Hepatocyte (in vitro differentiated cells): ENCODE data around the gene CGB3.
A peak's percentile ranks its signal among the peaks of the same experiment; 100 is the strongest.

ENCODE experiments used
- CTCF ChIP-seq: fragments of 200-600 bp; sonication (generic); IDR thresholded peaks from 2 replicates; pipeline ENCODE4 v1.5.1; 2016; ENCODE audit warnings: antibody characterized with exemption, mild to moderate bottlenecking; ENCODE audit not compliant: poor library complexity
- EZH2 ChIP-seq: fragments of 200-600 bp; sonication (generic); IDR thresholded peaks from 2 replicates; pipeline ENCODE4 v1.6.1; 2016; ENCODE audit warnings: antibody characterized with exemption, mild to moderate bottlenecking, borderline replicate concordance
- EZH2phosphoT487 ChIP-seq: fragments of 200-600 bp; sonication (generic); IDR thresholded peaks from one replicate; pipeline ENCODE4 v1.6.1; 2018; ENCODE audit warnings: antibody characterized with exemption, mild to moderate bottlenecking, low read depth, moderate library complexity; ENCODE audit not compliant: unreplicated experiment, severe bottlenecking

GRCh38 chr19:48999481-49000325 is 24.4 kb downstream of the CGB3 start:
- peak; percentile 58 for TF ChIP-seq CTCF
- TF ChIP-seq EZH2: no peak
- TF ChIP-seq EZH2phosphoT487: no peak
